ENCODE data around the gene LSM10.

Gene LSM10

DNA sequence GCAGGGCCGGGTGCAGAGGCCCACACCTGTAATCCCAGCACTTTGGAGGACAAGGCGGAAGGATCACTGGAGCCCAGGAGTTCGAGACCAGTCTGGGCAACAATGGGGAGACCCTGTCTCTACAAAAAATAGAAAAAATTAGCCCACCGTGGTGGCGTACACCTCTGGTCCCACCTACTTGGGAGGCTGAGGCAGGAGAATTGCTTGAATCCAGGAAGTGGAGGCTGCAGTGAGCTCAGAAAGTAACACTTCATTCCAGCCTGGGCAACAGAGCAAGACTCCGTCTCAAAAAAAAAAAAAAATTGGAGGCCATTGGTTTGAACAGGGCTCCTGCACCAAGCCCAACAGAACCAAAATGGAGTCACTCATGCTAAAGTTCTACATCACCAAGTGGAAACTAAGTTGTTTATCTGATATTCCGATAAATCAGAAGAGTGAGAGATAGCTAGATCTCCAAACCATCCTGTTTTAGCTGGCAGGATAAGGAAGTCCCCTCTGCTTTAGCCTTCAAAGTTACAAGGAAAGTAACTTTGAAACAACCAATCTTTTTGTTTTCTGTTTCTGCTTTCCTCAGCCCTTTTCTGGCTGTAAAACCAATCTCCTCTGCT lies 766 bp upstream of the LSM10 start:
- Mint-ChIP-seq H3K27me3 (no peaks in the 10 kb centered on the region), H3K27ac (peak overlapping the region; percentile 95), H3K36me3 (peaks cover 16% of the 10 kb centered on the region), H3K9me3 (peaks cover 2% of the 10 kb centered on the region), H3K4me3 (peak overlapping the region; percentile 96), H3K4me1 (peaks cover 36% of the 10 kb centered on the region)
- no peak for DNase-seq
- CTCF ChIA-PET = interaction anchor here (1.9 to 3.6 kb wide), 4 partner anchors 12 to 56 kb away, joined by 10 to 16 read pairs (median 13); no protein-coding TSS in a partner anchor

DNA sequence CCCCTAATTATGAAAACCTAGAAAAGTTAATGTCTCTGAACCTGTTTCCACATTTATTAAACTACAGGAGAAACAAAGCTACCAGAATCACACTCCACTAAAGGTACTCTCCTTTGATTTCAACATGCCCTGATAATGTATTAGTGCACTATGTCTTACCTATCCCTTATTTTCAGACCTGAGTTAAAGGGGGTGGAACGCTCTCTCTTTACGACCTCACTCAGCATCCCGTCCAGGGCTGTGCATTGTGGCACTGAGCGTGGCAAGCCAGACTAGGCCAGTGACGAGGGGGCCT lies 678 bp downstream of the LSM10 start:
- Mint-ChIP-seq H3K36me3 (peaks cover 27% of the 10 kb centered on the region), H3K27ac (peak overlapping the region; percentile 95), H3K4me1 (peaks cover 34% of the 10 kb centered on the region), H3K27me3 (no peaks in the 10 kb centered on the region), H3K4me3 (peak overlapping the region; percentile 96), H3K9me3 (peaks cover 2% of the 10 kb centered on the region)
- DNase-seq = peak; percentile 56
- CTCF ChIA-PET = interaction anchor here (1.0 to 3.6 kb wide), 5 partner anchors 9 to 54 kb away, joined by 3 to 16 read pairs (median 12); no protein-coding TSS in a partner anchor

DNA sequence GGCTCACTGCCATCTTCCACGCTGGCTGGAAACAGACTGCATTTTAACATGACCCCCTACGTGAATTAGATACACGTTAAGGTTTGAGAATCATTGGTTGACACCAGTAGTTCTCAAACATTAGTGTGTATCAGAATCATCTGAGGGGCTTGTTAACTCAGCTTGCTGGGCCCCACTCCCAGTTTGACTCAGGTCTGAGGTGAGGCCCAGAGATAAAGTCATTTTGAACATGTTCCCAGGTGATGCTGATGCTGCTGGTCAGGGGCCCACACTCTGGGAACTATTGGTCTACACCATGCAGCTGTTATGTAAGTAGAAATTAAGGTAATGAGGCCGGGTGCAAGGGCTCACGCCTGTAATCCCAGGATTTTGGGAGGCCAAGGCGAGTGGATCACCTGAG lies 1.3 kb downstream of the LSM10 start:
- peaks cover 30% of the 10 kb centered on the region for H3K36me3 Mint-ChIP-seq

DNA sequence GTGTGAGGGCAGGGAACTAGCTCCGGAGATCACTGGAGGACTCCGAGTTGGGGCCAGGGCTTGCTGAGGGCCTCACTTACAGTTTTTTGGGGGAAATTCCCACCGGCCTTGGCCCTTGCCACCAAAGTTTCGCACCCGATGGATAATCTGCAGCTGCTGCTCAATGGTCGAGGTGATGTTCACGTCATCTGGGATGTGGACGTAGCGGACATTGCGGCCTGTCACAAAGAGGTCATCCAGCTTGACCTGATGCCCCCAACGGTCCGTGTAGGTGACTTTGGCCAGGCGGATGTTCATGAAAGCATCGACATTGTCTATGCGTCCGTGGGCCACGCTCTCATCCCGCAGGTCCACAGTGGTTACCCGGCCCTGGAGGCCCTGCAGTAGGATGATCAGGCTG lies 4.0 kb downstream of the LSM10 start:
- Mint-ChIP-seq H3K27ac (no peak overlapping the region), H3K27me3 (no peaks in the 10 kb centered on the region), H3K36me3 (peaks cover 45% of the 10 kb centered on the region), H3K9me3 (no peaks in the 10 kb centered on the region), H3K4me1 (peaks cover 31% of the 10 kb centered on the region), H3K4me3 (no peak overlapping the region)
- CTCF ChIA-PET = no interaction called here
- DNase-seq = no peak

More for the DNA sequence above, 1.3 kb downstream of the LSM10 start:
- peaks cover 1% of the 10 kb centered on the region for H3K9me3 Mint-ChIP-seq
- peak overlapping the region; percentile 96 for H3K4me3 Mint-ChIP-seq
- CTCF ChIA-PET = interaction anchor here (1.1 to 3.6 kb wide), 3 partner anchors 9 to 44 kb away, joined by 3 to 16 read pairs (median 14); no protein-coding TSS in a partner anchor
- DNase-seq = no peak
- H3K27ac Mint-ChIP-seq = peak overlapping the region; percentile 95
- H3K27me3 Mint-ChIP-seq = no peaks in the 10 kb centered on the region
- H3K4me1 Mint-ChIP-seq = peaks cover 32% of the 10 kb centered on the region

DNA sequence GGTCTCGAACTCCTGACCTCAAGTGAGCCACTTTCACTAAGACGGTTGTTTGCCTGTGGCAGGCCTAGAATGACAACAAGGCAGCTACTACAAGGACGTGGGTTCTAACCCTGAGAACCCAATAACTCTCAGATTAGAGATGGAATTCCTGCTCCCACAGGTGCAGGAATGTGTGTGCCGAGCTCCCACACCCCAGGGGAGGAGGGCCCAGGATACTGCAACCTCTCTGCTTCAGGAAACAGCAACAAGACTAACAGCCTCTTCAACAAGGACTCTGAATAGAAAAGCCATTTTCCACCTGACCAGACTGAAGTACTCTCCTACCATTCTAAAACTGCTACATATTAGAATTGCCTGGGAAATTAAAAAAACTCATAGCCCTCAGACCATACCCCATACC lies 4.9 kb downstream of the LSM10 start:
- no peaks in the 10 kb centered on the region for H3K9me3 Mint-ChIP-seq
- CTCF ChIA-PET = no interaction called here
- H3K27me3 Mint-ChIP-seq = no peaks in the 10 kb centered on the region
- H3K4me1 Mint-ChIP-seq = peaks cover 28% of the 10 kb centered on the region
- H3K27ac Mint-ChIP-seq = no peak overlapping the region
- H3K4me3 Mint-ChIP-seq = no peak overlapping the region
- peaks cover 45% of the 10 kb centered on the region for H3K36me3 Mint-ChIP-seq
- DNase-seq = no peak

DNA sequence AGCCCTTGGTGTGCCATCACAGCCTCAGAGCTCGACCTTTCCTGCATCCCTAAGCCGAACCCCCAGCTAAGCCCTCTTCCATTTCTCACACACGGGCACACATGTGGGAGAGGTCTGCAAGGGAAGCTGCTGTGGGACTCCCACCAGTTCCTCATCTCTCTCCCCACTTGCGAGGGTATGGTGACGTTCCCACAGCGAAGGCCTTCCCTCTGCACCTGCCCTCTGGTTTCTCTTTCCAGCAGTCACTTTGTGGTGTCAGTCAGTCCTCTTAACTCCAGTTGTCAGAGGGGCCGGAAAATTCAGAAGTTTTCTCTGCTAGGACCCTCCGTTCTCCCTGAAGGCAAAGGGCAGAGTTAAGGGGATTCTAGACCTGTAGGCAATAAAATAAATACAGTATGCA lies 6.4 kb downstream of the LSM10 start:
- Mint-ChIP-seq H3K27me3 (no peaks in the 10 kb centered on the region), H3K4me1 (peaks cover 30% of the 10 kb centered on the region), H3K27ac (peak overlapping the region; percentile 67), H3K36me3 (peaks cover 41% of the 10 kb centered on the region), H3K4me3 (no peak overlapping the region), H3K9me3 (no peaks in the 10 kb centered on the region)
- CTCF ChIA-PET = no interaction called here
- DNase-seq = no peak

DNA sequence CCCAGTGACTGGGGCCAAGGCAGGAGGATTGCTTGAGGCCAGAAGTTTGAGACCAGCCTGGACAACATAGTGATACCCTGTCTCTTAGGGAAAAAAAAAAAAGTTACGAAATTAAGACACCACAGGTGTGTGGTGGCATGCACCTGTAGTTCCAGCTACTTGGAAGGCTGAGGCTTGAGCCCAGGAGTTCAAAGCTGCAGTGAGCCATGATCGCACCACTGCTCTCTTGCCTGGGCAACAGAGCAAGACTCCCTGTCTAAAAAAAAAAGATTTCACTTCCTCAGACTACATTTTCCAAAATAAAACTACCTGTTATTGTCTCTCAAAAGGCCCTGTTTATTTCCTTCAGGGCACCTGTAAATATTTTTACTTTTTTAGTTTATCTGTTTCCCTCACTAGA lies 7.3 kb downstream of the LSM10 start:
- peaks cover 39% of the 10 kb centered on the region for H3K36me3 Mint-ChIP-seq

DNA sequence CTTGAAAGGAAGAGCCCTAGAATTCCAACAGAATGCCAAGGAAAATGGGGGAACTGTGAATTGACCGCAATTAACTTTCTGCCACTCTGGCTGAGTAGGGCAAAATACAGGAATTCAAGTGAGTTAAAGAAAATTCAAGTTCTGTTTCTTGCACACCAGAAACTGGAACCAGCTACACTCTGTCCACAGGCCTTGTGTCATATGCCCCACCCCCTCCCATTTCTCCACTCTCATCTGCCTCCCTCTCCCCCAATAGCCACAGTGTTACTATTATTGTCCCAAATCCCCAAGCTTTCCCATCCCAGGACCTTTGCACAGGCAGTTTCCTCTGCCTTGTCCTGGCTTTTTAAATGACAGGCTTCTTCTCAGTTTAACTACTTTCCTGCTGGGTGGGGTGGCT lies 7.7 kb downstream of the LSM10 start:
- DNase-seq = no peak
- H3K36me3 Mint-ChIP-seq = peaks cover 38% of the 10 kb centered on the region
- CTCF ChIA-PET = no interaction called here
- peaks cover 26% of the 10 kb centered on the region for H3K4me1 Mint-ChIP-seq
- H3K27ac Mint-ChIP-seq = no peak overlapping the region
- H3K4me3 Mint-ChIP-seq = no peak overlapping the region
- no peaks in the 10 kb centered on the region for H3K9me3 Mint-ChIP-seq
- H3K27me3 Mint-ChIP-seq = no peaks in the 10 kb centered on the region

More for the DNA sequence above, 7.3 kb downstream of the LSM10 start:
- Mint-ChIP-seq H3K4me3 (no peak overlapping the region), H3K27me3 (no peaks in the 10 kb centered on the region), H3K4me1 (peaks cover 27% of the 10 kb centered on the region), H3K9me3 (no peaks in the 10 kb centered on the region), H3K27ac (peak overlapping the region; percentile 67)
- DNase-seq = no peak
- CTCF ChIA-PET = no interaction called here

DNA sequence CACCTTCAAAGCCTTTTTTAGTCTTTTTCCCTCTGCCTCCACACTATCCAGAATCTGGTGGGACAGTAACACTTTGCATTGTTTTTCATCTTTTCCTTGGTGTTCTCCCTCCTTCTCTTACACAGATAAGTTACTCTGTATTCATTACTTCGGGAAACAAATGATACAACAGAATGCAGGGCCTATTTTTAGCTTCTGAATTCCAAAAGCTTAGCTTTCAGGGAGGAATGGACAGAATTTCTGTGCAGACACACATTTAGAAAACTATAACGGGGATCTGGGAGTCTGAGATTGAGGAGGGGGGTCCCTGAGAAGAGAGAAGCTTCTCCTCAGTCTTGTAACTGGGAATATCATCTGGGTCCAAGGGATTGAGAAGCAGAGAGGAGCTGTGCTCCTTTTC lies 8.4 kb downstream of the LSM10 start:
- CTCF ChIA-PET = interaction anchor here (0.7 to 1.5 kb wide), 4 partner anchors 20 to 46 kb away, joined by 3 to 6 read pairs (median 3); no protein-coding TSS in a partner anchor
- H3K27ac Mint-ChIP-seq = peak overlapping the region; percentile 59

DNA sequence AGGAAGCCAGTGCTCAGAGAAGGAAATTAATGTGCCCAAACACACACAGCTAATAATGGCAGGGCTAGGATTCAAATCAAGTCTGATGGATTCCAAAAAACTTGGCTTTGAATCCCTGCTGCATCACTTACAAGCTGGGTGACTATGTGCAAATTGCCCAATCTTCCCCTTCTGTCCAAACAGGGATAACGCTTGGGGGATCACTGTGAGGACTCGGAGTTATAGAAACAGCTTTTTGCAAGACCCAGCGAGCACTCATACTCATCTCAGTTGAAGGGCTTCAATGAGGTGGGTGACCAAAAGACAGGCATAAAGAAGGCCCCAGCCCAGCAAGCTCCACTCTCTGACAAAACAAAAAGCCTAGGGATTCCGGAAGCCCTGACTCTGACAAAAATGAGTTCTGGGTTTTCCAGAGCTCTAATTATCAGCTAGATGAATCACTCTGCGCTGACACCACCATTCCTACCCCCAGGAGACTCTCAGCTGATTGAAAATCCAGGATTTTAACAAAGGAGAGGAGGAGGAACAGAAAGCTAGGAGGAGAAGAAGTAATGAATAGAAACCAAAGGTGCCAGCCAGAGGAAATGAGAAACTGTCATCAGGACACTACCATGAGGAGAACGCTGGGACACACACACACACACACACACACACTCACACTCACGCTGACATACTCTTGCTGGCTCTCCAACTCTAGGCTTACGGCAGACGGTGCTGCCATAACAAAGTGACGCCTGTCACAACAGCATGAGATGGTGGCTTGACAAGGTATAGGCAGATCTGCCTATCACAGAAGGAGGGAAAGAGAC lies 10.4 kb downstream of the LSM10 start:
- CTCF ChIA-PET = interaction anchor here (1.0 to 4.5 kb wide), 11 partner anchors 10 to 199 kb away, joined by 3 to 36 read pairs (median 5); partner anchors contain the start of genes LSM10 and SH3D21
- peaks cover 47% of the 10 kb centered on the region for H3K4me1 Mint-ChIP-seq
- no peaks in the 10 kb centered on the region for H3K27me3 Mint-ChIP-seq
- no peak for DNase-seq
- H3K27ac Mint-ChIP-seq = peak overlapping the region; percentile 100
- H3K4me3 Mint-ChIP-seq = peak overlapping the region; percentile 17
- H3K9me3 Mint-ChIP-seq = no peaks in the 10 kb centered on the region
- peaks cover 33% of the 10 kb centered on the region for H3K36me3 Mint-ChIP-seq

More for the DNA sequence above, 8.4 kb downstream of the LSM10 start:
- Mint-ChIP-seq H3K27me3 (no peaks in the 10 kb centered on the region), H3K4me1 (peaks cover 28% of the 10 kb centered on the region), H3K36me3 (peaks cover 38% of the 10 kb centered on the region), H3K4me3 (no peak overlapping the region), H3K9me3 (no peaks in the 10 kb centered on the region)
- no peak for DNase-seq

DNA sequence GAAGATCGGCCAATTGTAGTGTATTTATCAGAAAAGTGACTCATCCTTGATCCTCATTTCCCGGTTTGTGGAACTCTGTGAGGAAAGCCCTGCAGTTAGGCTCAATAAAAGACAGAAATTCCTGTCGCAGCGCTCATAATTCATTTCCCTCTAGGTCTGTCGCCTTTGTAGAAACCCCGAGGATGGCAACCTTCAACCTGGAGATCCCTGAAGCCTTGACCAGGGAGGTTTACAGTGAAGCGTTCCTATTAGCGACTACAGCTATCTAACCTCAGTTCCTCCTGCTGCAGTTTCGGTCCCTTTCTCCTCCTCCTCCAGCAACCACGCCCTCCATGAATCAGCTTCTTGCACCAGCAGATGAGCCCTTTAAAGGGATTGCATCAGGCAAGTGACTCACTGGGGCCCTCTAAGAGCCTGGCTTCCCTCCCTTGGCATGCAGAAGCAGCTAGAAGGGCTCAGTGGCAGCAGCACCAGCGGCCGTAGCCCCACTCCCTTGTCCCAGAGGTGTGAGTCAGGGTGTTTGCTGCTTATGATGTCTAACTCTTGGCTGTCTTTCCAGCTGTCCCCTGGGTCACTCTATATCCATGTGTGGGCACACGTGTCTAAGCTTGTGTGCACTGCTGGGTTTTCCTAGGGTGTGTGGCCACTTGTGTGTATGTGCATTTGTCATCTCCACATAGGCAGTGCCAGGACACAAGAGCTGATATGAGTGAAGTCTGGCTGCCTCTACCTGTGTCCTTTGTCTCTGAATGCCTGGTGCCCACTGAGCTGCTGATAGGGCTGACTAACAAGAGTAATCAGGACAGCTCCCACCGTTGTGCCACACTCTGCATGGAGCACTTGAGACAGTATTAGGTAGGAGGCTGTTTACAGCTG lies 11.2 kb downstream of the LSM10 start:
- CTCF ChIA-PET = interaction anchor here (1.0 to 4.5 kb wide), 11 partner anchors 11 to 198 kb away, joined by 3 to 36 read pairs (median 5); partner anchors contain the start of genes LSM10 and SH3D21
- Mint-ChIP-seq H3K4me1 (peaks cover 51% of the 10 kb centered on the region), H3K36me3 (peaks cover 32% of the 10 kb centered on the region), H3K9me3 (no peaks in the 10 kb centered on the region), H3K27ac (peak overlapping the region; percentile 100), H3K27me3 (no peaks in the 10 kb centered on the region), H3K4me3 (peak overlapping the region; percentile 75)
- peak; percentile 94 for DNase-seq

DNA sequence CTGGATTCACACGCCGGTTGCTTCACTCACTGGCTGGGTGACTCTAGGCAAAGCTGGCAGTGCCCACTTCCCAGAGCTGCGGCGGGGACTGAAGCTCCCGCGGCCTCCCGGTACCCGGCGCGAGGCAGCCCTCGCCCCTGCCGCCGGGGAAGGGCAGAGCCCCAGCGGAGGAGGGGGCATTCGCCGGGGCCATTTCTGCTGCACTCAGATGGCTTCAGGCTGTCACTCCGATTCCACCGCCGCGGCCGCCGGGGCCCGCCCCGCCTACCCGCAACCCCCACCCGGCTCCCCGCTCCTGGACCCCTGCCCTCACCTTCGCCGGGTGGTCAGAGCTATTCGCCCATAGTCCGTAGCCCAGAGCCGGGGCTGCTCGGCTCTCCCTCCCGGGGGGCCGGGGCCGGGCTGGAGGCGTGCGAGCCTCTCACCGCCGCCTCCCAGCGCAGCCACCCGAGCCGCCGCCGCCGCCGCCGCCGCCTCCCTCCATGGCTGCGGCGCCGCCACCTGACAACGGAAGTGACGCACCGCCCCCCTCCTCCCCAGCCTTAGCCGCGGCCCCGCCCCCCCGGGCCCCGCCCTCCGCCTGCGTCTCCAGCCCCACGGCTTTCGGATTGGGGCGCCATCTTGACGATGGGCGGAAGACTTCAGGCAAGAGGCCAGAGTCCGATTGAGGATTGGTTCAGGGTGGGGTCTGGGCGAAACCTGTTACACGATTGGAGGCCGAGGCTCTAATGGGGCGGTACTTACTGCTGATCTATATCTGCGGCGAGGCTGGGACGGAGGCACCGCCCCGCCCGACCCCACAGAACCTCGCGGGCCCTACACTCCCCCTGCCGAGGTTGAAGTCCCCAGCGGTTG lies 12.1 kb downstream of the LSM10 start, which contains the start of gene STK40:
TSS of gene STK40 (minus strand) at position 515 of the 855 bp plus-strand sequence. CDS start 24,592 bp downstream, outside the sequence.
- Mint-ChIP-seq H3K27me3 (no peaks in the 10 kb centered on the region), H3K9me3 (no peaks in the 10 kb centered on the region), H3K27ac (peak within 1 kb of the TSS; percentile 100), H3K4me3 (peak within 1 kb of the TSS; percentile 75), H3K4me1 (peaks cover 59% of the 10 kb centered on the region), H3K36me3 (peaks cover 32% of the 10 kb centered on the region)
- peak; percentile 98 for DNase-seq
- CTCF ChIA-PET = interaction anchor here (1.1 to 4.5 kb wide), 9 partner anchors 12 to 197 kb away, joined by 3 to 36 read pairs (median 7); partner anchors contain the start of gene LSM10

Data from activated naive CD4-positive, alpha-beta T cell treated with anti-CD3 and anti-CD28 coated beads, Interleukin-2, amount 10 ng/mL, durations not matched to agents 7 days and 5 days (primary cell).